Measurements from ENCODE around the gene PBX2.

DNA sequence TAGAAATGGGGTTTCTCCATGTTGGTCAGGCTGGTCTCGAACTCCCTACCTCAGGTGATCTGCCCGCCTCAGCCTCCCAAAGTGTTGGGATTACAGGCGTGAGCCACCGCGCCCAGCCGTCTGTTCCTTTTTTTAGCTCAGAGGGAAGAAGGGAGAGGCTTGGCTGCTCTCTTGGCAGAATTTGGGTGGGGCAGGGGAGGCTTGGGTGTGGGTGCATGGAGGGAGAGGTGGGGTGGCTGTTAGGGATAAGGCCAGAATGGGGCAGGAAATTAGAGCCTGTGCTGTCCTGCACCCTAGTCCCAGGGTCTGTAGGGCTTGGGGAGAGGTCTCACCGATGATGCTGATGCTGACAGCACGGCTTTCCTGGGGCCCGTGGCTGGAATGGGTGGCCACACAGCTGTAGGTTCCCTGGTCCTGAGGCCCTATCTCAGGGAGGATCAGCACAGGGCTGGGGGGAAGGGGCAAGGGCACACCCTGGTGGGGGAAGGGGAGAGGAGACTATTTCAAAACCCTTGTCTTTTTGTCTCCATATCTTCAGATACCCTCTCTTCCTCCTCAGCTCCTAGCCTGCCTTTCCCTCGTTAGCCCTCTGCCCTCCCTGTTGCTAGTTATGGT is 8.0 kb downstream of the PBX2 start:
- no peak for TF ChIP-seq EZH2 (IDR thresholded peaks at IDR 0.05; ENCODE audit: insufficient read depth, poor library complexity, severe bottlenecking)
- TF ChIP-seq EZH2phosphoT487 (IDR thresholded peaks at IDR 0.05; ENCODE audit: insufficient read depth, low read depth): no peak
